Motor neuron (in vitro differentiated cells): ENCODE data around the gene GPN1. TPM values are rescaled to one million over a fixed set of nuclear protein-coding genes. Genes with fewer than 3 reads are reported as not detected.

ENCODE experiments used
- ATAC-seq, 8 experiments: fragments of 200-7000 bp; cut with Tn5 transposase; replicated peaks in 6 of 8; 2 replicates each; pipeline ENCODE4 v1.8.0; 2021; ENCODE audit warnings: mild to moderate bottlenecking in 8 of 8, moderate library complexity in 8 of 8
- H3K27ac ChIP-seq, 2 donors: fragments of 250-450 bp; sonication (Bioruptor Pico); 2 replicates each; pipeline ENCODE4 v1.9.0; 2021; ENCODE audit warnings: antibody characterized with exemption in 2 of 2, mild to moderate bottlenecking in 2 of 2, moderate library complexity in 1 of 2
- H3K4me1 ChIP-seq, 2 donors: fragments of 250-450 bp; sonication (Bioruptor Pico); replicated peaks in 1 of 2; 2 replicates each; pipeline ENCODE4 v1.6.1; 2021; ENCODE audit warnings: antibody characterized with exemption in 2 of 2, mild to moderate bottlenecking in 2 of 2, moderate library complexity in 1 of 2
- H3K4me3 ChIP-seq, 5 donors: fragments of 250-450 bp; sonication (Bioruptor Pico); 2 replicates each; pipeline ENCODE4 v1.9.0; 2021; ENCODE audit warnings: antibody characterized with exemption in 5 of 5, mild to moderate bottlenecking in 5 of 5, moderate library complexity in 4 of 5
- WGBS, 10 experiments: fragments of 450-650 bp; shearing (Covaris generic); methylation state at CpG; one replicate each; pipeline ENCODE4 v1.0.0; 2022; 5-methylcytosine and 5-hydroxymethylcytosine counted together
- in situ Hi-C, 9 experiments: fragments of 400-800 bp; cut with MboI; loops; one replicate each; pipeline ENCODE4 v1.15.0; 2021; ENCODE audit warnings: low sequenced_read_pairs in 9 of 9, low pct_unique_long_range_greater_than_20kb in 2 of 9; ENCODE audit not compliant: unreplicated experiment in 9 of 9
- total RNA-seq, 8 experiments: library from RNA; unstranded; fragments of 300-600 nt; gene quantifications; 2 replicates each; pipeline versions ENCODE4 v1.2.3 to v1.2.4, GENCODE V29; 2022

Gene GPN1
- total RNA-seq, 8 experiments from 2014 or later = 22.5 to 67.6 (median 32.5) TPM

GRCh38 chr2:27685577-27685976 lies 56.7 kb downstream of the GPN1 start:
- Histone ChIP-seq H3K27ac (no peak overlapping the region), H3K4me1 (no peaks in the 10 kb centered on the region), H3K4me3 (no peak overlapping the region)
- in situ Hi-C loops = loop anchor here in 1 of 9 experiments (25.0 kb wide), 1 partner anchor 727 kb away; no protein-coding TSS in a partner anchor
- no peak for ATAC-seq
- WGBS, 10 experiments = 93 to 100% (median 100%) methylated on average over 1 to 3 of the region's 3 CpGs; no CpG with 5 or more reads in 1 of the 10 experiments

GRCh38 chr2:27687232-27687631 lies 58.4 kb downstream of the GPN1 start:
- H3K4me3 ChIP-seq = no peak overlapping the region
- H3K4me1 ChIP-seq = no peaks in the 10 kb centered on the region
- no peak for ATAC-seq
- WGBS, 10 experiments = 89 to 100% (median 100%) methylated on average over 1 of the region's 1 CpG; no CpG with 5 or more reads in 5 of the 10 experiments
- in situ Hi-C loops = loop anchor here in 1 of 9 experiments (25.0 kb wide), 1 partner anchor 725 kb away; no protein-coding TSS in a partner anchor
- no peak overlapping the region for H3K27ac ChIP-seq

DNA sequence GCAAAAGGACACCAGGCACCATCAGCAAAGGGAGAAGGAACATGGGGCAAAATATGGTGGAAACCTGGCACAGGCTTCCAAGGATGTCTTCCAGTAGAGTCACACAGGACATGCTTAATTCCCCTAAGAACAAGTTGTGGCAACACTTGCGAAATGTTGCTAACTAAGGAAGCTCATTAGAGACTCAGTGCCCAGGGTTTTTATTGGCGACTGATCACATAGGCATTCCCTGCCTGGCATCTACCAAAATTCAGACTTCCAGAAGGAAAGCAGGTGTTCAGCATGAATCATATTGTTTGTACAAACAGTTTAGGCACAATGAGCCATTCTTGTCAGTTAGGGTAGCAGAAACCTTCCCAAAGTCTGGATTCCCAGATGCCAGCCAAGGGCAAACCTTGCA lies 60.6 kb downstream of the GPN1 start:
- WGBS, 10 experiments = 92 to 100% (median 100%) methylated on average over 1 to 2 of the region's 2 CpGs; no CpG with 5 or more reads in 5 of the 10 experiments
- no peak overlapping the region for H3K27ac ChIP-seq
- in situ Hi-C loops = loop anchor here in 1 of 9 experiments (25.0 kb wide), 1 partner anchor 723 kb away; no protein-coding TSS in a partner anchor

GRCh38 chr2:27690052-27690451 lies 61.2 kb downstream of the GPN1 start:
- ATAC-seq = no peak
- in situ Hi-C loops = loop anchor here in 2 of 9 experiments (10.0 to 25.0 kb wide), 2 partner anchors 705 to 722 kb away; partner anchors contain the start of gene FOSL2 (in 1 of the 2)
- no peaks in the 10 kb centered on the region for H3K4me1 ChIP-seq
- no peak overlapping the region for H3K4me3 ChIP-seq
- no peak overlapping the region for H3K27ac ChIP-seq

More for the DNA sequence above, 60.6 kb downstream of the GPN1 start:
- Histone ChIP-seq H3K4me3 (no peak overlapping the region), H3K4me1 (no peaks in the 10 kb centered on the region)
- no peak for ATAC-seq

DNA sequence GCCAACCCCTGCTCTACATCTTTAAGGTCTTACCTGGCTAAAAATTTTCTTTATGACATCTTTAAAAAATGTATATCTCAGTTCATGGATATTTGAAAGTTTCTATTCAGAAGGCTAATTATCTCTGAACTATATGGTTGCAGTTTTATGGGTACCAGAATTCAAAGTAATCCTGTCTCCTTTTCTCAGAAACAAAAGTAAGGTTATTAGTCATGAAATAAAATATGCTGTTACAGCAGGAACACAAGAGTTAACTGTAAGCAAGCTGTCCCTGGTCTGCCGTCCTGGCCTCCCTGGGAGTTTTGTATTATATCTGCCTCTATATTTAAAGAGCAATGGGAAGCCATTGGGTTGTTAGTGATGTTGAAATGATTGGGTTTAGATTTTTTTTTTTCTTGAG lies 68.8 kb downstream of the GPN1 start:
- in situ Hi-C loops = loop anchor here in 2 of 9 experiments (10.0 to 25.0 kb wide), 2 partner anchors 697 to 715 kb away; partner anchors contain the start of gene FOSL2 (in 1 of the 2)
- H3K27ac ChIP-seq = no peak overlapping the region
- no peak for ATAC-seq
- 50 to 100% (median 82%) methylated on average over 1 of the region's 1 CpG; no CpG with 5 or more reads in 5 of the 10 experiments for WGBS, 10 experiments
- H3K4me3 ChIP-seq = no peak overlapping the region
- H3K4me1 ChIP-seq = no peaks in the 10 kb centered on the region

Other genes starting within 250 kb of the GPN1 start
- gene ZNF513, start 248.3 kb upstream of the GPN1 start, total RNA-seq = 10 to 100 TPM; 12.7 to 22.5 (median 18.6) TPM
- 100 to 1,000 TPM in 2 of 8 experiments, 10 to 100 TPM in 6; 58.0 to 119 (median 77.6) TPM for gene PPM1G, start 219.5 kb upstream of the GPN1 start, total RNA-seq
- 100 to 1,000 TPM in 1 of 8 experiments, 10 to 100 TPM in 7; 48.8 to 108 (median 77.5) TPM for gene NRBP1, start 200.4 kb upstream of the GPN1 start, total RNA-seq
- gene KRTCAP3, start 186.7 kb upstream of the GPN1 start, total RNA-seq = 1 to 10 TPM in 6 of 8 experiments, under 1 TPM in 1, not detected in 1; 0.54 to 3.2 (median 1.7) TPM
- 10 to 100 TPM; 16.8 to 44.0 (median 24.7) TPM for gene IFT172, start 139.3 kb upstream of the GPN1 start, total RNA-seq
- 10 to 100 TPM in 1 of 8 experiments, 1 to 10 TPM in 7; 2.8 to 74.2 (median 6.8) TPM for gene FNDC4, start 133.8 kb upstream of the GPN1 start, total RNA-seq
- gene GCKR, start 132.2 kb upstream of the GPN1 start, total RNA-seq = 1 to 10 TPM in 2 of 8 experiments, under 1 TPM in 5, not detected in 1; 0.16 to 2.4 (median 0.66) TPM
- 10 to 100 TPM; 15.7 to 67.2 (median 51.4) TPM for gene ZNF512, start 46.0 kb upstream of the GPN1 start, total RNA-seq
- gene CCDC121, start within 50 bp of the GPN1 start, total RNA-seq = 10 to 100 TPM in 1 of 8 experiments, 1 to 10 TPM in 7; 2.4 to 18.5 (median 6.5) TPM
- 10 to 100 TPM; 33.9 to 59.7 (median 40.3) TPM for gene SUPT7L, start 34.6 kb downstream of the GPN1 start, total RNA-seq
- 10 to 100 TPM; 26.3 to 35.6 (median 29.9) TPM for gene SLC4A1AP, start 34.8 kb downstream of the GPN1 start, total RNA-seq
- gene MRPL33, start 142.7 kb downstream of the GPN1 start, total RNA-seq = 100 to 1,000 TPM; 152 to 352 (median 169) TPM